GM18526 (cell line): ENCODE results near the gene TLDC2.

Source experiments
- POLR2A ChIP-seq: IDR thresholded peaks from 3 replicates; pipeline ENCODE4 v1.6.1; 2011; ENCODE audit not compliant: insufficient read length; ENCODE audit errors: extremely low read depth

The TLDC2 gene

GRCh38 chr20:36860811-36861624 lies 14.9 kb upstream of the TLDC2 start:
- no peak for TF ChIP-seq POLR2A

- TF ChIP-seq POLR2A: no peak
Measured at GRCh38 chr20:36861625-36861874, 14.4 kb upstream of the TLDC2 start.

GRCh38 chr20:36861875-36862801 lies 13.8 kb upstream of the TLDC2 start:
- TF ChIP-seq POLR2A: no peak

- TF ChIP-seq POLR2A: no peak
Measured at GRCh38 chr20:36862857-36863668, 12.9 kb upstream of the TLDC2 start.

- TF ChIP-seq POLR2A: no peak
Measured at GRCh38 chr20:36865076-36865860, 10.7 kb upstream of the TLDC2 start.

- TF ChIP-seq POLR2A: no peak
Measured at GRCh38 chr20:36865861-36866149, 10.1 kb upstream of the TLDC2 start.

GRCh38 chr20:36866164-36866563 lies 9.8 kb upstream of the TLDC2 start:
- TF ChIP-seq POLR2A: no peak

- TF ChIP-seq POLR2A: peak; percentile 22
Measured at GRCh38 chr20:36866681-36867495, 9.1 kb upstream of the TLDC2 start.

- TF ChIP-seq POLR2A: no peak
Measured at GRCh38 chr20:36871640-36872570, 4.0 kb upstream of the TLDC2 start.

- no peak for TF ChIP-seq POLR2A
Measured at GRCh38 chr20:36872852-36873251, 3.1 kb upstream of the TLDC2 start.

- no peak for TF ChIP-seq POLR2A
Measured at GRCh38 chr20:36873498-36874189, 2.3 kb upstream of the TLDC2 start.

- TF ChIP-seq POLR2A: no peak
Measured at GRCh38 chr20:36876473-36876833, 515 bp downstream of the TLDC2 start.

- TF ChIP-seq POLR2A: no peak
Measured at GRCh38 chr20:36878941-36879340, 3.0 kb downstream of the TLDC2 start.
